Activated T-cell treated with anti-CD3 and anti-CD28 coated beads, Interleukin-2, amount 50 U/mL, for 4 hours (primary cell): ENCODE measurements around the gene TSPAN5. TPM values are rescaled to one million over a fixed set of nuclear protein-coding genes. Genes with fewer than 3 reads are reported as not detected.

ENCODE experiments used
- ATAC-seq, 2 donors: fragments of 200-7000 bp; cut with Tn5 transposase; one replicate each; pipeline ENCODE4 v1.10.0; 2021
- DNase-seq: peaks from one replicate; pipeline ENCODE4 v3.0.0-alpha.2; 2020
- H3K27me3 Mint-ChIP-seq: one replicate; pipeline ENCODE4 v1.8.0; 2021; ENCODE audit warnings: low read depth, mixed read lengths
- H3K36me3 Mint-ChIP-seq: one replicate; pipeline ENCODE4 v1.8.0; 2022; ENCODE audit warnings: mixed read lengths; ENCODE audit not compliant: insufficient read depth
- H3K4me1 Mint-ChIP-seq: one replicate; pipeline ENCODE4 v1.8.0; 2021; ENCODE audit warnings: low read depth, mixed read lengths
- H3K4me3 Mint-ChIP-seq: one replicate; pipeline ENCODE4 v1.8.0; 2021; ENCODE audit warnings: mild to moderate bottlenecking, moderate library complexity, mixed read lengths
- H3K9me3 Mint-ChIP-seq: one replicate; pipeline ENCODE4 v1.8.0; 2021; ENCODE audit warnings: mixed read lengths
- total RNA-seq, 3 donors: library from RNA; stranded (reverse); gene quantifications; one replicate each; pipeline ENCODE4 v1.2.1, GENCODE V29; 2021

The TSPAN5 gene
- total RNA-seq, 3 donors from 2014 or later, result 22.8 to 26.8 (median 23.8) TPM

- Mint-ChIP-seq H3K4me3 (no peak overlapping the region), H3K36me3 (no peaks in the 10 kb centered on the region), H3K4me1 (peaks cover 24% of the 10 kb centered on the region), H3K27me3 (no peaks in the 10 kb centered on the region), H3K9me3 (no peaks in the 10 kb centered on the region)
- no peak for ATAC-seq
- no peak for DNase-seq
These were observed 71.5 kb downstream of the TSPAN5 start for GRCh38 chr4:98586962-98587354.

- no peaks in the 10 kb centered on the region for H3K9me3 Mint-ChIP-seq
- no peaks in the 10 kb centered on the region for H3K36me3 Mint-ChIP-seq
- no peak for ATAC-seq
- DNase-seq, result no peak
- H3K27me3 Mint-ChIP-seq, result no peaks in the 10 kb centered on the region
- H3K4me1 Mint-ChIP-seq, result peaks cover 29% of the 10 kb centered on the region
- no peak overlapping the region for H3K4me3 Mint-ChIP-seq
These were observed 72.0 kb downstream of the TSPAN5 start for GRCh38 chr4:98586291-98586961.

- no peaks in the 10 kb centered on the region for H3K36me3 Mint-ChIP-seq
- no peaks in the 10 kb centered on the region for H3K9me3 Mint-ChIP-seq
- peaks cover 34% of the 10 kb centered on the region for H3K4me1 Mint-ChIP-seq
- ATAC-seq (no peak), DNase-seq (no peak)
- H3K27me3 Mint-ChIP-seq, result no peaks in the 10 kb centered on the region
- H3K4me3 Mint-ChIP-seq, result no peak overlapping the region
These were observed 72.8 kb downstream of the TSPAN5 start for GRCh38 chr4:98585596-98585995.

- H3K4me3 Mint-ChIP-seq, result no peak overlapping the region
- ATAC-seq (no peak), DNase-seq (no peak)
- no peaks in the 10 kb centered on the region for H3K36me3 Mint-ChIP-seq
- peaks cover 40% of the 10 kb centered on the region for H3K4me1 Mint-ChIP-seq
- no peaks in the 10 kb centered on the region for H3K9me3 Mint-ChIP-seq
- no peaks in the 10 kb centered on the region for H3K27me3 Mint-ChIP-seq
These were observed 74.1 kb downstream of the TSPAN5 start for GRCh38 chr4:98584265-98584664.

GRCh38 chr4:98583265-98583664 lies 75.1 kb downstream of the TSPAN5 start:
- Mint-ChIP-seq H3K36me3 (peaks cover 5% of the 10 kb centered on the region), H3K4me3 (no peak overlapping the region), H3K27me3 (no peaks in the 10 kb centered on the region), H3K4me1 (peaks cover 49% of the 10 kb centered on the region), H3K9me3 (no peaks in the 10 kb centered on the region)
- DNase-seq (no peak), ATAC-seq (no peak)

- DNase-seq (no peak), ATAC-seq (no peak)
- Mint-ChIP-seq H3K4me3 (no peak overlapping the region), H3K9me3 (no peaks in the 10 kb centered on the region), H3K4me1 (peaks cover 53% of the 10 kb centered on the region), H3K27me3 (no peaks in the 10 kb centered on the region), H3K36me3 (peaks cover 6% of the 10 kb centered on the region)
These were observed 77.3 kb downstream of the TSPAN5 start for GRCh38 chr4:98581126-98581525.

GRCh38 chr4:98577956-98578355 lies 80.5 kb downstream of the TSPAN5 start:
- Mint-ChIP-seq H3K9me3 (no peaks in the 10 kb centered on the region), H3K4me3 (no peak overlapping the region), H3K27me3 (no peaks in the 10 kb centered on the region), H3K4me1 (peaks cover 45% of the 10 kb centered on the region), H3K36me3 (peaks cover 21% of the 10 kb centered on the region)
- no peak for ATAC-seq
- no peak for DNase-seq

GRCh38 chr4:98574816-98575215 lies 83.6 kb downstream of the TSPAN5 start:
- peaks cover 21% of the 10 kb centered on the region for H3K36me3 Mint-ChIP-seq
- no peaks in the 10 kb centered on the region for H3K9me3 Mint-ChIP-seq
- DNase-seq (no peak), ATAC-seq (no peak)
- H3K4me1 Mint-ChIP-seq, result peaks cover 41% of the 10 kb centered on the region
- no peak overlapping the region for H3K4me3 Mint-ChIP-seq
- no peaks in the 10 kb centered on the region for H3K27me3 Mint-ChIP-seq

- Mint-ChIP-seq H3K4me1 (peaks cover 36% of the 10 kb centered on the region), H3K27me3 (no peaks in the 10 kb centered on the region), H3K9me3 (no peaks in the 10 kb centered on the region), H3K4me3 (no peak overlapping the region), H3K36me3 (peaks cover 17% of the 10 kb centered on the region)
- DNase-seq (no peak), ATAC-seq (no peak)
These were observed 84.6 kb downstream of the TSPAN5 start for GRCh38 chr4:98573791-98574190.

- Mint-ChIP-seq H3K4me3 (no peak overlapping the region), H3K27me3 (no peaks in the 10 kb centered on the region), H3K36me3 (peaks cover 16% of the 10 kb centered on the region), H3K4me1 (peaks cover 27% of the 10 kb centered on the region), H3K9me3 (no peaks in the 10 kb centered on the region)
- no peak for DNase-seq
- ATAC-seq, result no peak
These were observed 85.7 kb downstream of the TSPAN5 start for GRCh38 chr4:98572697-98573096.

GRCh38 chr4:98571161-98571786 lies 87.1 kb downstream of the TSPAN5 start:
- Mint-ChIP-seq H3K36me3 (peaks cover 16% of the 10 kb centered on the region), H3K4me3 (no peak overlapping the region), H3K27me3 (no peaks in the 10 kb centered on the region), H3K9me3 (no peaks in the 10 kb centered on the region), H3K4me1 (peaks cover 27% of the 10 kb centered on the region)
- ATAC-seq (no peak), DNase-seq (no peak)

- no peaks in the 10 kb centered on the region for H3K27me3 Mint-ChIP-seq
- H3K4me1 Mint-ChIP-seq, result peaks cover 34% of the 10 kb centered on the region
- DNase-seq (no peak), ATAC-seq (peak; percentile 37 to 43)
- peaks cover 10% of the 10 kb centered on the region for H3K36me3 Mint-ChIP-seq
- H3K4me3 Mint-ChIP-seq, result no peak overlapping the region
- no peaks in the 10 kb centered on the region for H3K9me3 Mint-ChIP-seq
These were observed 88.1 kb downstream of the TSPAN5 start for GRCh38 chr4:98570151-98570797.

GRCh38 chr4:98568941-98569663 lies 89.3 kb downstream of the TSPAN5 start:
- Mint-ChIP-seq H3K36me3 (peaks cover 2% of the 10 kb centered on the region), H3K27me3 (no peaks in the 10 kb centered on the region), H3K4me3 (no peak overlapping the region), H3K4me1 (peaks cover 34% of the 10 kb centered on the region), H3K9me3 (no peaks in the 10 kb centered on the region)
- ATAC-seq (no peak), DNase-seq (no peak)

- Mint-ChIP-seq H3K27me3 (no peaks in the 10 kb centered on the region), H3K4me1 (peaks cover 37% of the 10 kb centered on the region), H3K36me3 (no peaks in the 10 kb centered on the region), H3K4me3 (no peak overlapping the region), H3K9me3 (no peaks in the 10 kb centered on the region)
- no peak for ATAC-seq
- DNase-seq, result no peak
These were observed 90.8 kb downstream of the TSPAN5 start for GRCh38 chr4:98567611-98568010.
